IgD-negative memory B cell (primary cell): ENCODE data around the gene HYAL3. TPM values are rescaled to one million over a fixed set of nuclear protein-coding genes. Genes with fewer than 3 reads are reported as not detected.
A peak's percentile ranks its signal among the peaks of the same experiment; 100 is the strongest.

Experiments
- H3K27ac Mint-ChIP-seq, 3 donors: one replicate each; pipeline ENCODE4 v1.8.0; 2020 to 2022; ENCODE audit warnings: mild to moderate bottlenecking in 3 of 3, mixed read lengths in 3 of 3, moderate library complexity in 1 of 3
- H3K27me3 Mint-ChIP-seq: one replicate; pipeline ENCODE4 v1.8.0; 2021; ENCODE audit warnings: mixed read lengths
- H3K36me3 Mint-ChIP-seq: one replicate; pipeline ENCODE4 v1.8.0; 2020; ENCODE audit warnings: mild to moderate bottlenecking, mixed read lengths
- H3K4me1 Mint-ChIP-seq, 3 donors: one replicate each; pipeline ENCODE4 v1.8.0; 2020 to 2022; ENCODE audit warnings: mixed read lengths in 3 of 3, mild to moderate bottlenecking in 1 of 3
- H3K4me3 Mint-ChIP-seq, 4 donors: one replicate each; pipeline ENCODE4 v1.8.0; 2020 to 2022; ENCODE audit warnings: mild to moderate bottlenecking in 4 of 4, mixed read lengths in 4 of 4, moderate library complexity in 3 of 4
- H3K9me3 Mint-ChIP-seq, 3 donors: one replicate each; pipeline ENCODE4 v1.8.0; 2020 to 2021; ENCODE audit warnings: mixed read lengths in 3 of 3, mild to moderate bottlenecking in 1 of 3
- polyA plus RNA-seq: library from polyadenylated mRNA; unstranded; fragments of 300-500 nt; fragmentation: Illumina TruSeq; gene quantifications from one replicate; pipeline ENCODE4 v1.2.3, GENCODE V29; 2021

Gene HYAL3, protein sequence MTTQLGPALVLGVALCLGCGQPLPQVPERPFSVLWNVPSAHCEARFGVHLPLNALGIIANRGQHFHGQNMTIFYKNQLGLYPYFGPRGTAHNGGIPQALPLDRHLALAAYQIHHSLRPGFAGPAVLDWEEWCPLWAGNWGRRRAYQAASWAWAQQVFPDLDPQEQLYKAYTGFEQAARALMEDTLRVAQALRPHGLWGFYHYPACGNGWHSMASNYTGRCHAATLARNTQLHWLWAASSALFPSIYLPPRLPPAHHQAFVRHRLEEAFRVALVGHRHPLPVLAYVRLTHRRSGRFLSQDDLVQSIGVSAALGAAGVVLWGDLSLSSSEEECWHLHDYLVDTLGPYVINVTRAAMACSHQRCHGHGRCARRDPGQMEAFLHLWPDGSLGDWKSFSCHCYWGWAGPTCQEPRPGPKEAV
- 5.3 TPM for polyA plus RNA-seq

DNA sequence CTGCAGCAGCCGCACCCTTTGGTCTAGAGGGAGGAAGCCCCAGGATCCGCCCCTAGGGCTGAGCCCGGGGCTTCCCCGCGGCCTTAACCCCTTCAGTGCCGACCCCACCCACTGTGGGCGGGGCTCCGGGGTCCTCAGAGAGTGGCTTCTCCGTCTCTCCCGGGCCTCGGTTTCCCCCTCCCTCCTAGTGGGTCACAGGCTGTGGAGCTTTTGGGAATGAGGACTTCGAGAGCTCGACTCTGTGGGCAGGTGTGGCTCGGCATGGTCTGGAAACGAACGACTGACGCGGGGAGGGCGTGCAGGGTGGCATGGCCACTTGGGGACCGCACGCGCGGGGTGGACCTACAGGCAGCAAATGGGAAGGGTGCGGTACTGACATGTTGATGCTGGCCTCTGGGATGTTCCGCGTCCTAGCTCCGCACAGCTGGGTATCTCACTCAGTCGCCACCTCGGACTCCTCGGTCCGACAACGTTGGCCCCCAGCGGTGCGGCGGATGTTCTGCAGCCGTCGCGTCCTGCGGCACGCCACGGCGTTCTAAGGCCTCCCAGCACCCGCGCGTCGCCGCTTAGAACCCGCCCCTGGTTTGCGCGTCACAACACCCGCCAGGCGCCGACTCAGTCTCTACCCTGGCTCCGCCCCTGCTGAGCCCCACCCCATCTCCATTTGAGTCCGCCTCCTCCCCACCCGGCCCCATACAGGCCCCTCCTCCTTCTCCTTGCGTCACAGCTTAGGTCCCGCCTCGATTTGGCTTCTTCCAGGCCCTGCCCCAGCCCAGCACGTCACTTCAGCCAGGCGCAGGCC, at the start of gene HYAL3, which contains the start of gene NAA80:
Gene HYAL3, minus strand, starts transcription at position 570 of the 802 bp plus-strand sequence. CDS start 3,803 bp downstream, outside the sequence.
Gene NAA80, minus strand, starts transcription at position 570 of the 802 bp plus-strand sequence. CDS start 1,942 bp downstream, outside the sequence.
- H3K4me1 Mint-ChIP-seq, result peaks cover 12 to 23% (median 15%) of the 10 kb centered on the region in 3 donors
- no peaks in the 10 kb centered on the region for H3K36me3 Mint-ChIP-seq
- H3K27me3 Mint-ChIP-seq, result no peaks in the 10 kb centered on the region
- H3K9me3 Mint-ChIP-seq, result no peaks in the 10 kb centered on the region
- H3K27ac Mint-ChIP-seq, result peak within 1 kb of the TSS; percentile 86 to 98 (median 98)
- peak within 1 kb of the TSS; percentile 83 to 99 (median 98) for H3K4me3 Mint-ChIP-seq

DNA sequence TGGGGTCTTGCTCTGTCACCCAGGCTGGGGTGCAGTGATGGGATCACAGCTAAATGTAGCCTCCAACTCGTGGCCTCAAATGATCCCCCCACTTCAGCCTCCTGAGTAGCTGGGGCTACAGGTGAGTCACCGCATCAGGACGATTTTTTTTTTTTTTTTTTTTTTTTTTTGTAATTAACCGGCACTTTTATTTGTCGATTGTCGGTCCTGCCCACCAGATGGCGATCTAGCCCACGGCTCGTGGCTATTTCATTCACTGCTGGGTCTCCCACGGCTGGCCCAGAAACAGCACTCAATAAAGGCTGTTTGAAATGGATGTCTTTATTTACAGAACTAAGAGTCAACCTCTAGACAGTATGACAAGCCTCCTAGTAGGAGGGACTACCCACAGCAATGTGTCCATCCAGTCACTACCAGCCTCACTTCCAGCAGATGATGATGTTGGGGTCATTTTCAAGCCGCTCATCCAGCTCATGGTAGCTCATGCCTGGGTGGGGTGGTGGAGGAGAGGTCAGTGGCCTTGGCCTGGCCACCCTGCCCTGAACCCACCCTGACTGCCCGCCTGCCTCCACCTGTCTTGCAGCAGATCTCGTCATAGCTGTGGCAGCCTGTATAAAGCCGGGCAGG, 48.1 kb upstream of the HYAL3 start:
- H3K27me3 Mint-ChIP-seq, result no peaks in the 10 kb centered on the region
- peaks cover 22 to 27% (median 26%) of the 10 kb centered on the region in 3 donors for H3K4me1 Mint-ChIP-seq
- H3K36me3 Mint-ChIP-seq, result no peaks in the 10 kb centered on the region
- H3K4me3 Mint-ChIP-seq, result peak overlapping the region in 2 of 4 donors; percentile 46 to 80
- peak overlapping the region in 2 of 3 donors; percentile 71 to 94 for H3K27ac Mint-ChIP-seq
- H3K9me3 Mint-ChIP-seq, result no peaks in the 10 kb centered on the region

DNA sequence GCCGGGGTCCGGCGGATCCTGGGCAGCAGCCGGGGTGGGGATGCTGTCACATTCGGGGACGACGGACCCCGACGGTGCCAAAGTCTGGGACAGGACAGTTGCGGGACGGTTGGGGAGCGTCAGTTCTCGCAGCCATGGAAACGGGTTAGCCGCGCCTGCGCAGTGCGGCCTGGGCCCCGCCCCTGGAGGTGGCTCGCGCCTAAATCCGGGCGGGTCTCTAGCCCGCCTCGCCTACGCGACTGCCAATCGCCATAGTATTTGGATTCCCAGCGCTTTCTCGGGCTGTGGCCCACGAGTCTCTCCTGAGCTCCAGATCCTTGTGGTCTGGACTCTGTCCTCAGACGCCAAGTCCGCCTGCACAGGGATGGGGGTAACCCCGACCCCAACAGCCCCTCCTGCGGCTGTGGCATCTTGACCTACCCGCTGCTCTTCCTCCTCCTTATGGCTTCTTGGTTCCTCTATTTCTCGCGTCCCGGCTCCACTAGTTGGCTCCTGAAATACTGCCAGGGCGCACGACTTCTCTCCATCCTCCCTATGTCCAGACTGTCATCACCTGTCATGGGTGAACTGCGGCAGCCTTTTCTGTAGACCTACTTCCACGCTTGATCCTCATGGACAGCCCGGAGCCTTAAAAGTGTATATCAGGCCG, 46.5 kb upstream of the HYAL3 start, which contains the start of gene ZMYND10:
Gene ZMYND10, minus strand, starts transcription at position 147 of the 649 bp plus-strand sequence. CDS start 153 bp downstream, outside the sequence.
- Mint-ChIP-seq H3K9me3 (no peaks in the 10 kb centered on the region), H3K4me1 (peaks cover 17 to 20% (median 20%) of the 10 kb centered on the region in 3 donors), H3K4me3 (peak within 1 kb of the TSS; percentile 52 to 74 (median 68)), H3K27ac (peak within 1 kb of the TSS in 2 of 3 donors; percentile 57 to 79), H3K36me3 (no peaks in the 10 kb centered on the region), H3K27me3 (no peaks in the 10 kb centered on the region)

DNA sequence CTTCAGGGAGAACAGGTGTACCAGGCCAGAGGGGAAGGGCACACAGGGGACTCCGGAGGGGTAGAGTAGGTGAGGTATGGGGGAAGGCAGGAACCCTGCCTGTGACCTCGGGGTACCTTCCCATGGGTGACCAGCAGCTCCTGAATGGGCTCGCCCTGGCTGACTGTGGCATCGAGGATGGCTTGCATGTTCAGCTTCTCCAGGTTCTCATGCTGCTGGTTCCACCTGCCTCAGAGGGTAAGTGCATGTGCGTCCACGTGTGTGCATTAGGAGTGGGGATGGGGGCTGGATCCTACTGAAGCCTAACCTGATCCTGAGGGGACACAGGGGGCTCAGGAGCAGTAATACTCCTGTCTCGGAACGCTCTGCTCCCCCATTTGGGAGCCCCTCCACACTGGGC, 45.8 kb upstream of the HYAL3 start:
- H3K27ac Mint-ChIP-seq, result peak overlapping the region in 1 of 3 donors; percentile 79
- H3K4me1 Mint-ChIP-seq, result peaks cover 11 to 17% (median 15%) of the 10 kb centered on the region in 3 donors
- H3K9me3 Mint-ChIP-seq, result no peaks in the 10 kb centered on the region
- H3K27me3 Mint-ChIP-seq, result no peaks in the 10 kb centered on the region
- H3K36me3 Mint-ChIP-seq, result no peaks in the 10 kb centered on the region
- peak overlapping the region; percentile 36 to 70 (median 58) for H3K4me3 Mint-ChIP-seq

DNA sequence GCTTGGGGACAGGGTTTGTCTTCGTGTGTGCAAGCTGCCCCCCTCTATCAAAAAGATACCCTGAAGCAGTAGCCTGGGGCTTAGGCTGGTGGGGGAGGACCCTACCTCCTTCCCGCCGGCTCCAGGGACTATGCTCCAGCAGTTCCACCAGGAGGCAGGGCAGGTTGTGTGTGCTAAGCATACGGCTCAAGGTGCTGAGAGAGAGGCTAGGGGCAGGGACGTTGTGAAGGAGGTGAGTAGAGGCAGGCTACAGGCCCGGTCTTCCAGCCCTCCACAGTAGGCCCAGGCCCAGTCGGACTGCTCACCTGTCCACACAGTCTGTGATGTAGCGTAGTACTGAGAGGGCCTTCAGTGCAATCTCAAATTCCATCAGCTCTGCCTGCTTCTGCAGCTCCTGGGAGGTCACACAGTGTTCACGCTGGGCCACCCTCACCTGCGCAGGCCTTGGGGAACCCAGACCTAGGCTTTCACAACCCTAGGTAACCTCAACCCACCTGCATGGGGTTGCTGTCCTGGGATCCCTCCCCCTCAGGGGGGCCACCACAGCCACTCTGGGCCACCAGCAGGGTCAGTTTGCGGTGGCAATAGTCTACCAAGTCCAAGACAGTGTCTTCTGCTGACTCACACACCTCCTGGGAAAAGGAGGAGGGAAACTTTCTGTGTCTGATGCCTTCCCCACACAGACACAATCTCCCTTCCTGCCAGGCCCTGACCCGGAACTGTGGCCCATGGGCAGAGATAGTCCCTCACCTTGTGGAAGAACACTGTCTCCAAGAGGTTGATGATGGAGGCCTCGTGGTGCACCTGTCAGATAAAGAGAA, 43.8 kb upstream of the HYAL3 start:
- H3K4me3 Mint-ChIP-seq, result peak overlapping the region in 3 of 4 donors; percentile 23 to 88 (median 60)
- H3K4me1 Mint-ChIP-seq, result peaks cover 20 to 26% (median 23%) of the 10 kb centered on the region in 3 donors
- no peaks in the 10 kb centered on the region for H3K9me3 Mint-ChIP-seq
- H3K36me3 Mint-ChIP-seq, result no peaks in the 10 kb centered on the region
- no peaks in the 10 kb centered on the region for H3K27me3 Mint-ChIP-seq
- peak overlapping the region in 1 of 3 donors; percentile 90 for H3K27ac Mint-ChIP-seq

DNA sequence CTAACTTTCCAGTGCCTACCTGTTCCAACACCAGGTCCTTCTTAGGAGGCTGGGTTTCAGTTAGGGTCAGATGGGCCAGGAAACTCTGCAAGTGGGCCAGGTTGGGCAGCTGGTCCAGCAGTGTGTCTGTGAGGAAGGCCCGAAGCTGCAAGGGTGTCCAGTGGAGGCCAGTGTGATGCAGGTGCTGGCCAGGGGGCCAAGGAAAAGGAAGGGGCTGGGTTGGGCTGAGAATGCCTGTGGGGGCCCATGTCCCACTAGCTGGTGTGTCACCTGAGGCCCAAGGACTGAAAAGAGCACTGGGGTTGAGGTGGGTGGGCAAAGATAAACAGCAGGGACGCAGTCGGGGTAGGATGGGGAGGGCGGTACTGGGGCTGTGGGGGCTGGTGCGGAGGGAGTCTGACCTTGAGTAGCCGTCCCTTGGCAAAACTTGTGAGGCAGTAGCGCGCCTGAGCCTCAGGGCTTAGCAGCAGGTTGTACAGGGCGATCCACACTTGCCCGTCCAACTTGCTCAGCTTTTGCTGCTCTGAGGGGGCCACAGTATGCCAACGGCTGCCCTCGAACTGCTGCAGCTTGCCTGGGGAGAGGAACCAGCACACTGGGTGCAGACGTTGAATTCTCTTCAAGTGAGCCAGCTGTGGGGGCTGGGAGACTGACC, 42.9 kb upstream of the HYAL3 start:
- peaks cover 17 to 24% (median 23%) of the 10 kb centered on the region in 3 donors for H3K4me1 Mint-ChIP-seq
- no peaks in the 10 kb centered on the region for H3K9me3 Mint-ChIP-seq
- H3K4me3 Mint-ChIP-seq, result peak overlapping the region in 3 of 4 donors; percentile 41 to 95 (median 88)
- H3K27me3 Mint-ChIP-seq, result no peaks in the 10 kb centered on the region
- H3K27ac Mint-ChIP-seq, result peak overlapping the region; percentile 18 to 90 (median 66)
- H3K36me3 Mint-ChIP-seq, result no peaks in the 10 kb centered on the region

DNA sequence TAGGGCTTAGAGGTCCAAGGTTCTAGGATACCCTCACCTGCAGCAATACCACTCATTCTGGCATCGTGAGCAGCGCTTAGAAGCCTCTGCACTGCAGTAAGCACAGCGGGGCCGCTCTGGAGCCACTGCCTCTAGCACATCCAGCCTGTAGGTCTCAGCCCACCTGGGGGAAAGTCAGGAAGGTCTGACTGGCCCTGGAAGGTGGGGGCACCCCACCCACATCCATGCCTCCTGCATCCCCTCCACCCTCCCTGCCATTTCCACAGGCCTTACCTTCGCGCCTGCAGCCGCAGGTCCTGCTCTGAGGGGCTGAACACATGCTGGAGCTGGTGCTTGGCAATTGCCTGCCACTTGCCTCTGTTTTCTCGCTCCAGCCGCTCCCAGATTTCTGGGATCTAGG, 42.3 kb upstream of the HYAL3 start:
- Mint-ChIP-seq H3K27ac (peak overlapping the region; percentile 66 to 90 (median 86)), H3K36me3 (no peaks in the 10 kb centered on the region), H3K4me1 (peaks cover 19 to 26% (median 25%) of the 10 kb centered on the region in 3 donors), H3K9me3 (no peaks in the 10 kb centered on the region), H3K4me3 (peak overlapping the region; percentile 88 to 96 (median 92)), H3K27me3 (no peaks in the 10 kb centered on the region)

DNA sequence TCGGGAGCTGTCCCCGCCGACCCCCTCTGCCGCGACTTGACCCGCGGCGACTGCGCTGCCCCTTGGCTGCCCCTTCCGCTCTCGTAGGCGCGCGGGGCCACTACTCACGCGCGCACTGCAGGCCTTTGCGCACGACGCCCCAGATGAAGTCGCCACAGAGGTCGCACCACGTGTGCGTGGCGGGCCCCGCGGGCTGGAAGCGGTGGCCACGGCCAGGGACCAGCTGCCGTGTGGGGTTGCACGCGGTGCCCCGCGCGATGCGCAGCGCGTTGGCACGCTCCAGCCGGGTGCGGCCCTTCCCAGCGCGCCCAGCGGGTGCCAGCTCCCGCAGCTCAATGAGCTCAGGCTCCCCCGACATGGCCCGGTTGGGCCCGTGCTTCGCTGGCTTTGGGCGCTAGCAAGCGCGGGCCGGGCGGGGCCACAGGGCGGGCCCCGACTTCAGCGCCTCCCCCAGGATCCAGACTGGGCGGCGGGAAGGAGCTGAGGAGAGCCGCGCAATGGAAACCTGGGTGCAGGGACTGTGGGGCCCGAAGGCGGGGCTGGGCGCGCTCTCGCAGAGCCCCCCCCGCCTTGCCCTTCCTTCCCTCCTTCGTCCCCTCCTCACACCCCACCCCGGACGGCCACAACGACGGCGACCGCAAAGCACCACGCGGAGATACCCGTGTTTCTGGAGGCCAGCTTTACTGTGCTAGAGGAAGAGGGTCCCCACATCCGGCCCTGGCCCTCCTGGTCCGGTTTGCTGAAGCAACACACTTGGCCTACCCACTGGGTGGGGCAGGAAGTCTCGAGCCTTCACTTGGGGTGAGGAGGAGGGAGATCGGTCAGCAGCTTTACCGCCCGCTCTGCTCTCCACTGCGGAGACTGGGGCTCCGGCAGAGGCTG, 41.5 kb upstream of the HYAL3 start, which contains the start of gene RASSF1:
Gene RASSF1, minus strand, starts transcription at position 389 of the 882 bp plus-strand sequence. Its CDS starts 31 bp downstream, at position 358.
- H3K27ac Mint-ChIP-seq, result peak within 1 kb of the TSS; percentile 88 to 98 (median 91)
- peaks cover 16 to 30% (median 29%) of the 10 kb centered on the region in 3 donors for H3K4me1 Mint-ChIP-seq
- no peaks in the 10 kb centered on the region for H3K9me3 Mint-ChIP-seq
- H3K36me3 Mint-ChIP-seq, result no peaks in the 10 kb centered on the region
- H3K4me3 Mint-ChIP-seq, result peak within 1 kb of the TSS; percentile 88 to 99 (median 92)
- no peaks in the 10 kb centered on the region for H3K27me3 Mint-ChIP-seq

DNA sequence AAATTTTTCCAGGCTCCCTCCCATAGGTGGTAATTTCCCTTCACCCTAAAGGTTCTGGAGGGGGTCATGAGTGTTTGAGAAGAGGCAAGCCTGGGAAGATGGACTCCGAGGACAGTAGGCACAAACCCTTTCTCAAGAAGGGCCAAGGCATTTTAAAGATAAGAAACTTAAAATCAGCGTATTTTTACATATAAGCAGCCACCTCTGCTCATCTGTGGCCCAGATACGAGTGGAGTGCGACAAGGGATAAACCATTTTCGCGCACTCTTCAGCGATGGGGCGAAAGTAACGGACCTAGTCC, 40.9 kb upstream of the HYAL3 start:
- Mint-ChIP-seq H3K27ac (peak overlapping the region; percentile 88 to 98 (median 91)), H3K4me3 (peak overlapping the region; percentile 88 to 99 (median 92)), H3K4me1 (peaks cover 15 to 34% (median 29%) of the 10 kb centered on the region in 3 donors), H3K9me3 (no peaks in the 10 kb centered on the region), H3K36me3 (no peaks in the 10 kb centered on the region), H3K27me3 (no peaks in the 10 kb centered on the region)

DNA sequence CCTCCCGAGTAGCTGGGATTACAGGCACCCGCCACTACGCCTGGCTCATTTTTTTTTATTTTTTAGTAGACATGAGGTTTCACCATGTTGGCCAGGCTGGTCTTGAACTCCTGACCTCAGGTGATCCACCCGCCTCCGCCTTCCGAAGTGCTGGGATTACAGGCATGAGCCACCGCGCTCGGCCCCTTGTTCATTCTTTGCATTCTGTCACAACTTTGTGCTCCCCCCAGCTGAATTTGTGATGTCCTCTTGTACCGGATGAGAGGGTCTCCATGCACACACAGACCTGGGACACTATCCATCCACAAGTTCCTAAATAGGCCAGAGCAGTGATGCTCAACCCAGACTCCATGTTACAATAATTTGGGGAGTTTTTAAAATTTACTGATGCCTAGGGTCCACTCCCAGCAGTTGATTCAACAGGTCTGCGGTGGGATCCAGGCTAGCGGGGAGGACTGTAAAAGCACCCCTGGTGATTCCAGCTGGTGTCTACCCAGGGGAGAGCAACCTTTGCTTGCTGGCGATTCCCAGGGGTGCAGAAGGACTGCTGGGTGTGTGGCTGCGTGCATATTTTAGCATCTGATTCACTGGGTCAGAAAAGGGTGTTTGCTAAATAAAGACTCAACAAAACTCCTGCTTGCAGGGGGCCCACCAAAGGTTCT, 40.4 kb upstream of the HYAL3 start:
- Mint-ChIP-seq H3K27ac (peak overlapping the region; percentile 88 to 98 (median 91)), H3K4me1 (peaks cover 15 to 35% (median 29%) of the 10 kb centered on the region in 3 donors), H3K27me3 (no peaks in the 10 kb centered on the region), H3K4me3 (peak overlapping the region; percentile 88 to 99 (median 92)), H3K36me3 (no peaks in the 10 kb centered on the region), H3K9me3 (no peaks in the 10 kb centered on the region)

DNA sequence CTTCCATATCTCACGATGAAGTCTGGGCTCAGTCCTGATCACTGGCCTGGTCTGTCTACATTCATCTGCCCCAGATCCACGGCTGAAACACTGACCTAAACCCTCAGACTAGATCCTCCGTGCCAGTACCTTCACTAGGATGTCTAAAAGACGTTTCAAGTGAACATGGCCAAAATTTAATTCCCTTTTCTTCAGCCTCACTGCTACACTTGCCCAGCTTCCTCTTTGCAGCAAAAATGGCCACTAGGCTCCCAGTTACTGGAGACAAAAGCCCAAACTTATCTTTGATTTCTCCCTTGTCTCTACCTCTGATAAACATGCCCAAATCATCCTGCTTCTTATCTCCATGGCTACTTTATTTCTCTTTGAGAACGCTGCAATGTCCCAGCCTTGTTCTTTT, 39.8 kb upstream of the HYAL3 start:
- Mint-ChIP-seq H3K4me1 (peaks cover 15 to 36% (median 28%) of the 10 kb centered on the region in 3 donors), H3K36me3 (peaks cover 2% of the 10 kb centered on the region), H3K4me3 (peak overlapping the region; percentile 88 to 99 (median 92)), H3K27me3 (no peaks in the 10 kb centered on the region), H3K9me3 (no peaks in the 10 kb centered on the region), H3K27ac (peak overlapping the region; percentile 91 to 98 (median 97))
